HG03442 (cell line): ENCODE results near the gene TTLL12.

Experiments used
- ATAC-seq: cut with Tn5 transposase; IDR thresholded peaks from one replicate; pipeline ENCODE4 v1.9.1; 2021; ENCODE audit warnings: mild to moderate bottlenecking, moderate library complexity; ENCODE audit not compliant: unreplicated experiment

Gene TTLL12

DNA sequence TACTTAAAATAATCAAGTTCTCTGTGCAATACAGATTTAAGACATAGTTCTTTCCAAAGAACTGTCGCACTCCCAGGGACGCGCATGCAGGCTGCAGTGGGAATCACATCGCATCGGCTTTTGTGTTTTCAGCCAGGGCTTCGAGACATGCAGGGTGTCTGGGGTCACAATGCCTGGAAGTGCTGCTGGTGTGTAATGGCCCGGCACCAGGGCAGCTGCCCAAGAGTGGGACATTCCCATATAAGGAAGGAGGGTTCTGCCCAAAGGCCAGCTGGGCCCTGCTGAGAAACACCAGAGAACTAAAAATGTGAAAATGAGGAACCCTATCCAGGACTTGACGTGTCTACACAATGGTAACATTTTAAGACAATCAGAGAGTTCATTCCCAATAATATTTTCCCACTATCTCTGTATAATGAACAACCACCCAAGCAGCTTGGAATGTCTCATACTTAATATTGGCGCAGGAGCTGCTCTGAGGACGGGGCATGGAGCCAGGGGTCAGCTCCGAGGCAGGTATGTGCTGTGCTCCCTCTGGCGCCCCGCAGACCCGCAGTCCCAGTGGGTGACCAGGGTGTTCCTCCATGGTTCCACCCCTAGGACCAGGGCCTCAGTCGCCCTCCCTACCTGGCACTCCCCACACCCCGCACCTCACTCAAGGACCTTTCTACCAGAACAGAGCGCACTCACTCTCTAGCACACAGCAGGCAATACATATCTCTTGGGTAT is 55.0 kb downstream of the TTLL12 start:
- no peak for ATAC-seq

GRCh38 chr22:43129426-43130425 is 57.2 kb downstream of the TTLL12 start:
- no peak for ATAC-seq

DNA sequence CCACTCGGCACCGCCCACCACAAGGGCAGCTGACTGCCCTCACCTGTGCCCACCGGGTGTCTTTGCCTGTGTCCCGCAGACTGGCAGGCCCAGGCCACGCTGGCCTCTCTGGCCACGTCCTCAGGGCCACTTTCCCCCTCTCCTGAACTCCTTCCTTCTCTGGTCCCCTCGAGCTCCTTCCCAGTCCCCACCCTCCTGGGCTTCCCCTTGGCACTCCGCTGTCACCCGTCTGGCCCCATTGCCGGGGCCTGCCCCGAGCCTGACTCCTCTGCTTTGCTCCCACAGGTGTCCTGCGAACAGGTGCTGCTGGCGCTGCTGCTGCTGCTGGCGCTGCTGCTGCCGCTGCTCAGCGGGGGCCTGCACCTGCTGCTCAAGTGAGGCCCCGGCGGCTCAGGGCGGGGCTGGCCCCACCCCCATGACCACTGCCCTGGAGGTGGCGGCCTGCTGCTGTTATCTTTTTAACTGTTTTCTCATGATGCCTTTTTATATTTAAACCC is 58.0 kb downstream of the TTLL12 start:
- no peak for ATAC-seq

GRCh38 chr22:43128116-43128515 is 58.8 kb downstream of the TTLL12 start:
- ATAC-seq, result no peak

DNA sequence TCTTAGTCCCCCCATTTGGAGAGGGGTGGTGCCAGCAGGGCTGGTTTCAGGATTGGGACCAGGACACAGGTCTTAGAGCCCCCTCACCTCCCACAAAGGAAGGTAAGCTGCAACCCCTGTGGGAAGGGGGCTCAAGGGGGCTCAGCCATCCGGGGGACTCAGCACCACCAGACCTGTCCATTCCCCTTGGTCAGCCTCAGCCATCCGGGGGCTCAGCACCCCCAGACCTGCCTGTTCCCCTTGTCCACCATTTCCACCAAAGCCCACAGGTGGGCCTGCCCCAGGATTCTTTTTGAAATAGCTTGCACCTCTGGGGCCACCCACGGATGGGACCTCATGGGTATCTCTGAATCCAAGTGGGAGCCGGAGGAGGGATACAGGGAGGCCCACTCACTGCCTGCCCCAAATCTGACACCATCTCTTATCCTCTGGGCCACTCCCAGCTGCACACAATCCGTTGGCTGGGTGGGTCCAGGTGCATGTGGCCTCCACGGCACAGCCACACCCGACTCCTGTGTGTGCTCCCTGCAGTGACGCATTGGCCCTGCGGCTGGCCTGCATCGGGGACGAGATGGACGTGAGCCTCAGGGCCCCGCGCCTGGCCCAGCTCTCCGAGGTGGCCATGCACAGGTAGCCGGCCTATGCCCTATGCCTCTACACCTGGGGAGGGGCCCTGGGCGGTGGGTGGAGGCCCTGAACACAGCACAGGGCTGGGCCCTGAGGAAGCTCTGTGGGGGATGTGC is 59.6 kb downstream of the TTLL12 start:
- no peak for ATAC-seq

GRCh38 chr22:43126501-43127165 is 60.3 kb downstream of the TTLL12 start:
- ATAC-seq, result no peak

DNA sequence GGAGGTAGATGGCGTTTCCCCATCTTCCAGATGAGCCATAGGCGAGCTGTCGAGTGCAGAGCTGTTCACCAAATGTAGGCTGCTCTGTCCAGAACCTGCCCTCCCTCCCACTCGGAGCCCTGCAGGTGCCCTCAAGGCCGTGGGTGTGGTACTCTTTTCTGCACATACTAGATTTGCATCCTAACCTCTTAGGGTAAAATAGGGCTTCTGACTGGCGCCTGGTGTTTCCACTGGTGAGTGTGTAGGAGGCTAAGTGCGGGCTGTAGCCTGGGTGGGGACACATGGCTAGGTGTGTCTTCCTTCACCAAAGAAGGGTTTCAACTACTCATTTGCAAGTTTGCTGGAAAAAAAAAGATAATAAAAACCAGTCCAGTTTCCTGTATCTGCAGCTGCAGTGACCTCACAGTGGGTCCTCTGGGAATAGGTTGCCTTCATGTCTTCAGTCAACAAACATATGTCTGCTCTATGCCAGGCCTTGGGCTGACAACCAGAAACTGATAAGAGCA is 67.9 kb downstream of the TTLL12 start:
- ATAC-seq, result no peak

GRCh38 chr22:43118024-43118849 is 68.7 kb downstream of the TTLL12 start:
- no peak for ATAC-seq

- ATAC-seq, result no peak
These were observed 70.0 kb downstream of the TTLL12 start for GRCh38 chr22:43116932-43117331.
